Measurements from ENCODE around the gene RGS6. TPM values are rescaled to one million over a fixed set of nuclear protein-coding genes. Genes with fewer than 3 reads are reported as not detected.

Gene RGS6
- total RNA-seq, 2 donors from 2014 or later: 0.43 to 0.78 TPM

DNA sequence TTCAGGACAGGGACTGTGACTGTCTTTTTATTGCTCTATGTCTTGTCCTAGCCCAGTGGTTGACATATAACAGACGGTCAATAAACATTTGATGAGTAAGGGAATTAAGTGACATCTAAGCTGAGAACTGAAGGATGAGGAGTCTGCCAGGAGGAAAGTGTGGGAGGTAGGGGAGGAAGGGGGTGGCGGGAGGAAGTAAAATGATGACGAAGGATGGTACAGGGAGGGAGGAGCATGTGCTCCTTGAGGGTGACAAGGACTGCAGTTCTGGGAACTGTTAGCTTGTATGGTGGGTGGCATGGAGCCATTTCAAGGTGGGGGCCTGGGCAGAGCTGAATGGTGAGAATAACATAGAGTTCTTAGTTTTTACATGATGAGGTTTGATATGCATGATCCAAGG, 64.4 kb downstream of the RGS6 start:
- intact Hi-C loops (cut with DNase I, micrococcal nuclease): no loop called here
- ATAC-seq (no peak), DNase-seq (no peak)

DNA sequence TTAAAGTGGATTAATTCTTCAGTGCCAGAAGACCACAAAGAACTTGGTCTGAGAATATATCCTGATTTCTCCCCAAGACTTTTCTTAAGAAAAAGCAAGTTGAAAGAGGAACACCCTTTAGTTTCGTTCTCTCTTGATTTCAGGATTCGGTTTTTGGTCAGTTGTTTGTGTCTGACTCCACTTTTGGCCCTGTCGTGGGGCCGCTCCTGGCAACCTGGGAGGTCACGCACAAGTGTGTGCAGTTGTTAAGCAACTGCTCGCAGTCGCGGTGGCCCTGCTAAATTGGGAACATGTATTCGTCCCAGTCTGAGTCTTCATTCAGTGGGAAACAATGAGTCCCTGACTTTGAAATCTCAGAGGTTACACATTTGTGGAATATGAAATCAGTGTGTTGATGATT, 68.7 kb downstream of the RGS6 start:
- ATAC-seq: no peak
- DNase-seq: no peak
- intact Hi-C loops (cut with DNase I, micrococcal nuclease): no loop called here

DNA sequence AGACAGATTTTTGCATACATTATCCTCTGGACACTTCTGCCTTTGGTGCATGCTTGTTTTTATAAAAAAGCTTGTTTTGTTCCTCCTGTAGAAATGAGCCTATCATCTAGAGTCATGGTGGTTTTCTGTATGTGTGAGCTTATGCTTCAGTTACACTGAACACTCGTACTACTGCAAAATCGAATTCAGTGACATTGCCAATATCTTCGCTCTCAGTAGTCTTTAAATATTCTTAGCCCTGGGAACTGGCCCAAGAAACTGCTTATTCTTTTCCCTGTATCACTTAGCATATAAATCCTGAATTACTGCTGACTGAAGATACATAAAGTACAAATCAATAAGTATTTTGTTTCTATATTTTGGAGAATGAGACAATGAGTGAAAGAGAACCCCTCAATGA, 70.5 kb downstream of the RGS6 start:
- intact Hi-C loops (cut with DNase I, micrococcal nuclease): no loop called here
- DNase-seq (no peak), ATAC-seq (no peak)

- intact Hi-C loops (cut with DNase I, micrococcal nuclease): no loop called here
- ATAC-seq (no peak), DNase-seq (no peak)
Measured at GRCh38 chr14:72008666-72009065, 76.4 kb downstream of the RGS6 start.

- ATAC-seq: no peak
Measured at GRCh38 chr14:72010474-72010873, 78.2 kb downstream of the RGS6 start.

DNA sequence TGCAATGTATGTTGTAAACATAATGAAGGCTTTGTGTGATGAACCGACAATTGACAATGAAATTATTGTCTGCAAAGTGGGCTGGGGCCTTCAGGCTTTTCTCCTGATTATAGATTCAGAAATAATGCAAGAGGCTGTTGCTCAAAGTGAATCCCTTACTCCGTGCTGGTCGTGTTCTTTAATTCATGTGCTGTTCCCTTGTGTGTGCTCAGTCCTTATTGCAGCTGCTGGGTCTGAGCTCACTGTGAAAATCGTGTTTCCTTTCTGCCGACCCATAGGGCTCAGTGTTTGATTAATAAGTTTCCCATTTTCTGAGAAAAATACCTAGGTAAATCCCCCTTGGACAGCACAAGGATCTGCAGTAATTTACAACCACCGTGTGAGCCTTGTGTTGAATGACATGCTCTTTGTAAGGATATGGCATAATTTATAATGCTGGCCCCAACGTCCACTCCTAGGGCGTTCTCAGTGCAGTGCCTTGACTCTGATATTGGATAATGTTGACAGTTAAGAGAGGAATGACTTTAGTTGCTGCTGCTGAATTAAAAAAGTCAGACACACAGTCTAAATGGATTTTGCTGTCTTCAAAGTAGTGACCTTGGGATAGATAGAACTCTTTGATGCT, 81.6 kb downstream of the RGS6 start:
- DNase-seq (no peak), ATAC-seq (no peak)
- intact Hi-C loops (cut with DNase I, micrococcal nuclease): no loop called here

More at GRCh38 chr14:72010474-72010873, 78.2 kb downstream of the RGS6 start:
- DNase-seq: no peak
- intact Hi-C loops (cut with DNase I, micrococcal nuclease): no loop called here

- intact Hi-C loops (cut with DNase I, micrococcal nuclease): no loop called here
- no peak for ATAC-seq
- no peak for DNase-seq
Measured at GRCh38 chr14:72014486-72014885, 82.3 kb downstream of the RGS6 start.

- intact Hi-C loops (cut with DNase I, micrococcal nuclease): no loop called here
- ATAC-seq: no peak
- no peak for DNase-seq
Measured at GRCh38 chr14:72017290-72017689, 85.1 kb downstream of the RGS6 start.

- DNase-seq (no peak), ATAC-seq (no peak)
- intact Hi-C loops (cut with DNase I, micrococcal nuclease): no loop called here
Measured at GRCh38 chr14:72023128-72024042, 91.2 kb downstream of the RGS6 start.

DNA sequence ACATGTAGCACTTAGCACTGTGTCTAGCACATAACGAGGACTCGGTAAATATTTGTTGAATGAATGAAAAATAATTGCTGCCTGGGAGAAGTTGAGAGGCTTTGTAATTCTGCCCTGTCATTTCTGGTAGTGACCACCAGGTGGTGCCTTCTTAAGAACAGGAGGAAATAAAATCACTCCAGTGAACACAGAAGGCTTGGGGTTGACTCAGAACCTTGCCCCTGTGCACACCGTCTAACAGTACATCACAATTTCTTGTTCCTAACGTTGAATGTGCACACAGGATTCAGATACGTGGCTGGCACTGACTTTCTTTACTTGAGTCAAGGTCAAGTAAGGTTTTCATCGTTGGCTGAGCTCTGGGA, 91.8 kb downstream of the RGS6 start:
- DNase-seq (peak in 1 of 2 donors; percentile 5), ATAC-seq (peak; percentile 36)
- intact Hi-C loops (cut with DNase I, micrococcal nuclease): no loop called here

DNA sequence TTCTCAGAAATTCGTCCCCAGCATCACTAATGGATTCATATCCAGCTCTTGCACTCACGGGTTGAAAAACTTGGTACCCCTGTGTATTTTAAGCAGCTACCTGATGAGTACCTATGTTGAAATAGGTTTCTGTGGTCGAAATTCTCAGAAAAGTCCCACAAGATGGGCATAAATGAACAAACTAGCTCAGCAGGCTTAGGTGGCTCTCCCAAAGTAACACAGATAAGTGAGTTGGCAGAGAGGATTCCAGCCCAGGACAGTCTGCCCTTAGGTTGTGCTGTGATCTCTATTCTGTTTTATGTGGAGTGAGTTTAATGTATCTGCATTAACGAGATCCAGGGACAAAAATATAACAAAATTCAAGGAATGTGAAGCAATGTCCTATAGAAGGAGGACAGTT, 92.3 kb downstream of the RGS6 start:
- intact Hi-C loops (cut with DNase I, micrococcal nuclease): no loop called here

DNA sequence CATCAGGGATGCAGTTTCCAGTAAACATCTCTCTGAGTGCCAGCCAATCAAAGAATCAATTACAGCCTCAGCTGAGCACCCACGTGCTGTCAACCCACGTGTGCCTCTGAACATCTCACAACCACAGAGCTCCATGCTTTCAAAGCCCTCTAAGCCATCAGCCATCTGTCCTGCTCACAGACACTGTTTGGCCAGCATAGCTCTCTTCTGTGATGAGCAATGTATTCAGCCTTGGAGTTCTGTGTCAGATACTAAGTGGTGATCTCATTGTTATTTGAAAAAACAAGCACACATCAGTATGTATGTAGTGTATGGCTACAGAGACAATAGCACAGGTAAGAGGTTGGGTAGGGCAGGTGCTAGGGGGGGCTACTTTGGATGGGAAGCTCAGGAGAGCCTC, 94.3 kb downstream of the RGS6 start:
- intact Hi-C loops (cut with DNase I, micrococcal nuclease): no loop called here
- ATAC-seq (no peak), DNase-seq (no peak)

More for the DNA sequence above, 92.3 kb downstream of the RGS6 start:
- no peak for ATAC-seq
- DNase-seq: no peak

GRCh38 chr14:72027061-72027460, 94.8 kb downstream of the RGS6 start:
- ATAC-seq (no peak), DNase-seq (no peak)
- intact Hi-C loops (cut with DNase I, micrococcal nuclease): no loop called here

- no peak for DNase-seq
- intact Hi-C loops (cut with DNase I, micrococcal nuclease): no loop called here
- no peak for ATAC-seq
Measured at GRCh38 chr14:72033365-72033764, 101.1 kb downstream of the RGS6 start.

GRCh38 chr14:72040528-72040927, 108.3 kb downstream of the RGS6 start:
- ATAC-seq (no peak), DNase-seq (no peak)
- intact Hi-C loops (cut with DNase I, micrococcal nuclease): no loop called here

- ATAC-seq: no peak
- intact Hi-C loops (cut with DNase I, micrococcal nuclease): no loop called here
- DNase-seq: no peak
Measured at GRCh38 chr14:72045271-72045670, 113.0 kb downstream of the RGS6 start.

DNA sequence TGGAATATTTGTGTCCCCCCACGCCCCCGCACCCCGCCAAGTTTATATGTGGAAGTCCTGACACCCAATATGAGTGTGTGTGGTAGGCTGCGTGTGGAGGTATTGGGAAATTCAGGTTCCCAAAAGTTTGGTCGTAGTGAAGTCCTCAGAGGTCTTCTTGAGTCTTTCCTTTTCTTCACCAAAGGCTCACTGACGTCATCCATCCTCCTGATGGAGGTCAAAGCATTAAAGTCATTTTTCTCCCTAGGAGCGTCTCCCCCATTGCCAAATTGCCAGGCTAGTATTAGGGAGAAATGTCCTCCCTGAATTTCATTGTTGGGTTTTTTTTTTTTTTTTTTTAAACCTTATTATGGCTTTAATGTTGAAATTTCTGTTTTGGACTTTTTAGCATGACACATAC, 113.7 kb downstream of the RGS6 start:
- intact Hi-C loops (cut with DNase I, micrococcal nuclease): no loop called here
- DNase-seq (no peak), ATAC-seq (no peak)

GRCh38 chr14:72049462-72049861, 117.2 kb downstream of the RGS6 start:
- intact Hi-C loops (cut with DNase I, micrococcal nuclease): no loop called here
- ATAC-seq: no peak
- no peak for DNase-seq

DNA sequence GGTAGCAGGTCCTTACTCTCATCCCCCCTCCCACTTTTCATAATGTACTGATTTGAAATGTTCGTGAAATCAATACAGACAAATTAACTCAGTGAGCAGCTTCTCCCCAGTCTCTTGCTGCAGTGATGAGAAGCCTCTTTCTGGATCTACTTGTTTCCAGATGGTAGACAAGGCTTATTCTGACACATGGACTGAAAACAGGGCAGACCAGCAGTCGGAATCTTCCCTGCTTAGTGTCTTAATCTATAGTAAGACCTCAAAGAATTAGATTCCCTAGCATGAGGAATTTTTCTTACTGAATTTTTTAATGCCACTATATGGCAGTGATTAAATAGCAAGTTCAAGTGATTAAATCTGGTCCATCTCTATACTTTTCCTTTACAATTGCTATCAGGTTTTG, 120.1 kb downstream of the RGS6 start:
- intact Hi-C loops (cut with DNase I, micrococcal nuclease): no loop called here
- DNase-seq: no peak
- no peak for ATAC-seq

DNA sequence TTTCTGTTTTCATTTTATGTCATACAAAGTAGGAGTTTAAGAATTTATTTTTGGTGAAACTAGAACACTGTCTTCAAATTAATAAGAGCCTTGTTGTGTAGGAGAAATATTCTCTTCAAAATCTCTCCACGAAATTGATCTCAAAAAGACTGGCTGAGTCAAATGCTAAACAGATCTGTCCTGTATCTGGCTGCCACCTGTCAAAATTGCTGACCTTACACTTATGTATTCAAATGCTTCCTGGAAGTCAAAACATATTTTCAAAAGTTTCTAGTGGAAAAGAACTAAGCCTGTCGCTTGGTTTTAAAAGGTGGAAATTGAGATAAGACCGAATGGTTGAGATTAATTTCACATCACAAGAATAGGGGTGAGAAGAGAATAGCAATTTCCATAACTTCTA, 121.4 kb downstream of the RGS6 start:
- intact Hi-C loops (cut with DNase I, micrococcal nuclease): no loop called here
- no peak for ATAC-seq
- DNase-seq: no peak

- DNase-seq (no peak), ATAC-seq (no peak)
- intact Hi-C loops (cut with DNase I, micrococcal nuclease): no loop called here
Measured at GRCh38 chr14:72054911-72055310, 122.7 kb downstream of the RGS6 start.

Measured in left colon (tissue), 2 donors.